ENCODE measurements around the gene ATG13. TPM values are rescaled to one million over a fixed set of nuclear protein-coding genes. Genes with fewer than 3 reads are reported as not detected.

Gene ATG13
- total and polyA plus RNA-seq, 9 donors: 37.2 to 119 (median 54.5) TPM

GRCh38 chr11:46617972-46618314 lies 590 bp downstream of the ATG13 start:
- no peaks in the 10 kb centered on the region for H3K36me3 ChIP-seq
- H3K27me3 ChIP-seq: no peaks in the 10 kb centered on the region
- 1 to 2% (median 2%) methylated on average over 9 of the region's 9 CpGs for WGBS, 3 donors
- H3K27ac ChIP-seq: peak overlapping the region; percentile 88 to 93
- H3K4me3 ChIP-seq: peak overlapping the region; percentile 99
- TF ChIP-seq POLR2A (IDR thresholded peaks at IDR 0.05) (no peak), CTCF (IDR thresholded peaks at IDR 0.05) (no peak)
- no peaks in the 10 kb centered on the region for H3K9me3 ChIP-seq
- intact Hi-C loops (cut with DNase I): loop anchor here (5.0 to 10.0 kb wide), 3 partner anchors 223 to 233 kb away; partner anchors contain the start of genes MDK (in 2 of the 4) and CHRM4 (in 1 of the 4)
- H3K4me1 ChIP-seq (ENCODE audit: insufficient read depth): peaks cover 1% of the 10 kb centered on the region
- DNase-seq: no peak

- peak overlapping the region; percentile 99 for H3K4me3 ChIP-seq
- no peak for DNase-seq
- 30 to 42% (median 36%) methylated on average over 6 of the region's 6 CpGs for WGBS, 3 donors
- H3K27ac ChIP-seq: no peak overlapping the region
- no peaks in the 10 kb centered on the region for H3K9me3 ChIP-seq
- peaks cover 1% of the 10 kb centered on the region for H3K4me1 ChIP-seq (ENCODE audit: insufficient read depth)
- TF ChIP-seq EP300 (IDR thresholded peaks at IDR 0.05) (no peak), POLR2A (IDR thresholded peaks at IDR 0.05) (no peak), CTCF (IDR thresholded peaks at IDR 0.05) (no peak)
- H3K27me3 ChIP-seq: no peaks in the 10 kb centered on the region
- no peaks in the 10 kb centered on the region for H3K36me3 ChIP-seq
- intact Hi-C loops (cut with DNase I): loop anchor here (5.0 to 10.0 kb wide), 3 partner anchors 224 to 234 kb away; partner anchors contain the start of genes MDK (in 2 of the 4) and CHRM4 (in 1 of the 4)
These were observed 1.5 kb downstream of the ATG13 start for GRCh38 chr11:46618837-46619236.

DNA sequence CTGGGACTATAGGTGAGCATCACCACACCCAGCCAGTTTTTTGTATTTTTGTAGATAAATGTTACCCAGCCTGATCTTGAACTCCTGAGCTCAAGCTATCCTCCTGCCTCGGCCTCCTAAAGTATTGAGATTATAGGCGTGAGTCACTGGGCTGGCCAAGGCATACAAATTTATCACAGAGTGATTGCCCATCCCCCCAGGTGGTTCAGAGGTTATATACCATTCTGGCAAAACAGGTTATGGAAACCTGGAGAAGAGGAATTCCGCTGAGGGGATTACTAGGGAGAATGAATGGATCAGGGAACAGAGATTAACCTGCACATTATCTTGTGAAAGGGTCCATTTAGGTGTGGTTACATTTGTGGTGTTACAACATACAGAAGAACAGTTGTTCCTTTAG lies 8.1 kb downstream of the ATG13 start:
- Histone ChIP-seq H3K27ac (no peak overlapping the region), H3K36me3 (no peaks in the 10 kb centered on the region), H3K4me3 (no peak overlapping the region), H3K4me1 (ENCODE audit: insufficient read depth) (no peaks in the 10 kb centered on the region), H3K27me3 (no peaks in the 10 kb centered on the region), H3K9me3 (no peaks in the 10 kb centered on the region)
- no peak for TF ChIP-seq EP300 (IDR thresholded peaks at IDR 0.05)
- no peak for TF ChIP-seq CTCF (IDR thresholded peaks at IDR 0.05)
- TF ChIP-seq POLR2A (IDR thresholded peaks at IDR 0.05): no peak
- 95% methylated on average over 3 of the region's 3 CpGs for WGBS, 3 donors
- DNase-seq: no peak
- intact Hi-C loops (cut with DNase I): no loop called here

GRCh38 chr11:46628961-46629360 lies 11.6 kb downstream of the ATG13 start:
- Histone ChIP-seq H3K4me1 (ENCODE audit: insufficient read depth) (no peaks in the 10 kb centered on the region), H3K4me3 (no peak overlapping the region), H3K27ac (no peak overlapping the region), H3K36me3 (no peaks in the 10 kb centered on the region), H3K9me3 (no peaks in the 10 kb centered on the region), H3K27me3 (no peaks in the 10 kb centered on the region)
- 77 to 83% (median 78%) methylated on average over 6 of the region's 6 CpGs for WGBS, 3 donors
- intact Hi-C loops (cut with DNase I): no loop called here
- no peak for DNase-seq
- TF ChIP-seq EP300 (IDR thresholded peaks at IDR 0.05) (no peak), POLR2A (IDR thresholded peaks at IDR 0.05) (no peak), CTCF (IDR thresholded peaks at IDR 0.05) (no peak)

All from ovary (tissue), 9 donors.